HG02763 (cell line): ENCODE measurements around the gene C17orf107.

Source experiments
- ATAC-seq: cut with Tn5 transposase; IDR thresholded peaks from one replicate; pipeline ENCODE4 v1.9.1; 2021; ENCODE audit warnings: mild to moderate bottlenecking, moderate library complexity; ENCODE audit not compliant: unreplicated experiment

The C17orf107 gene

DNA sequence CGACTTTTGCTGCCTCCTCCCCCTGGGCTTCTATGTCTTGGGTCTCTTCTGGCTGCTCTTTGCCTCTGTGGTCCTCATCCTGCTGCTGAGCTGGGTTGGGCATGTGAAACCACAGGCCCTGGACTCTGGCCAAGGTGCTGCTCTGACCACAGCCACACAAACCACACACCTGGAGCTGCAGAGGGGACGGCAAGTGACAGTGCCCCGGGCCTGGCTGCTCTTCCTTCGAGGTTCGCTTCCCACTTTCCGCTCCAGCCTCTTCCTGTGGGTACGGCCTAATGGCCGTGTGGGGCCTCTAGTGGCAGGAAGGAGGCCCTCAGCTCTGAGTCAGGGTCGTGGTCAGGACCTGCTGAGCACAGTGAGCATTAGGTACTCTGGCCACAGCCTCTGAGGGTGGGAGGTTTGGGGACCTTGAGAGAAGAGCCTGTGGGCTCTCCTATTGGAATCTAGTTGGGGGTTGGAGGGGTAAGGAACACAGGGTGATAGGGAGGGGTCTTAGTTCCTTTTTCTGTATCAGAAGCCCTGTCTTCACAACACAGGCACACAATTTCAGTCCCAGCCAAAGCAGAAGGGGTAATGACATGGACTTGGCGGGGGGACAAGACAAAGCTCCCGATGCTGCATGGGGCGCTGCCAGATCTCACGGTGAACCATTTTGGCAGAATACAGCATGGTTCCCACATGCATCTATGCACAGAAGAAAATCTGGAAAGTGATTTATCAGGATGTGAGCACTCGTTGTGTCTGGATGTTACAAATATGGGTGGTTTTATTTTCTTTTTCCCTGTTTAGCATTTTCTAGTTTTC, 35.0 kb downstream of the C17orf107 start:
- ATAC-seq: no peak

DNA sequence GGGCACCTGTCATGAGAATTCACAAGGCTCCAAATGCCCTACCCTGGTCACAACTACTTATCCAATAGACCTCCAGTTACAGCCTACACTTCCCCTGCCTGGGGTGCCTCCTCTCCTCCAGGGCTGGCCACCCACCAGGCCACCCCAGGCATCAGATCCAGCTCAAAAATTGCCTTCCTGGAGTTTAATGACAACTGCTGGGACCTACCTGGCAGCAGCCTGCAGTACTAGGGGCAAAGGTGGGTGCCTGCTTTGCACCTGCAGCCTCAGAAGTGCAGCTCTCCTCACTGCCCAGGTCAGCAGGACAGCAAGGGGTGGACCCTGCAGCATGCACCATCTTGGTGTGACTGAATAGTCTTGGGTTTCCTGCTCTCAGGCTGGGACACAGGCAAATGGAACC, 36.3 kb downstream of the C17orf107 start:
- no peak for ATAC-seq

- no peak for ATAC-seq
These were observed 37.1 kb downstream of the C17orf107 start for GRCh38 chr17:4936436-4936835.

DNA sequence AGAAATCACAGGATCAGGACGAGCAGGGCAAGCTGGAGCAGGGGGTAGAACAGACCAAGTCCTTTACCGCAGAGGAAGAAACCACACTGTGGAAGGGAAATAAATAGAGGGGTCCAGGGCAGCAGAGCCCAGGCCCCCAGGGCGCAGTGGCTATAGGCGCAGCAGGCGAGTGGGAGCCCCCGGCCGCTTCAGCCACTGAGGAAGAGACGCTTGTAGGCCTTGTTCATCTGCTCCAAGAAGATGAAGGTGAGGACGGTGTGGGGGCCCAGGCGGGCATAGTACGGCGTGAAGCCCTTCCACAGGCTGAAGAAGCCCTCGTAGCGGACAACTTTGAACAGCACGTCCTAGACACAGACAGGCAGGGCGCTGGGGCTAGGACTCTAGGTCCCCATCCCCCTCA, 38.2 kb downstream of the C17orf107 start:
- ATAC-seq: no peak

DNA sequence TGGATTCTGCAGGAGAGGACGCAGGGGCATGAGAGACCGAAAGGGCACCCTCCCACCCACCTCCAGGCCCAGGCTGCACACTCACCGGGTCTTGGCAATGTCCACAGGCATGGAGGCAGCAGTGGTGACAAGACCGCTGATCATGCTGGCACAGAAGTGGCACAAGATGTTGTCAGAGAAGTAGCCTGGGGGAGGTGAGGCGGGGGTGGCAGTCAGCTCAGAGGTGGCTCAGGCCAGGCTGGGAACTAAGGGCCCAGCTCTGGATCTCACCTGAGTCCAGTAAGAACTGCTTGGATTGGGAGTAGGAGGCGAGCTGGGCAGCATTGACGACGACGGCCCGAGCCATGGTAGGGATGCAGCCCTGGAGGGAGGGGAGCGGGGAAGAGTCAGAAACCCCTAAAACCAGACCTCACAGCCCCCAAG, 38.7 kb downstream of the C17orf107 start:
- no peak for ATAC-seq

GRCh38 chr17:4938688-4939545, 39.6 kb downstream of the C17orf107 start:
- ATAC-seq: no peak

- ATAC-seq: peak; percentile 3
These were observed 40.1 kb downstream of the C17orf107 start for GRCh38 chr17:4939546-4939795.

- peak; percentile 85 for ATAC-seq
These were observed 40.6 kb downstream of the C17orf107 start, which contains the start of the genes RNF167 and SLC25A11 for GRCh38 chr17:4939796-4940554. Gene RNF167, plus strand, starts transcription at chr17:4940268. Its CDS starts 642 bp downstream, at chr17:4940910. Gene SLC25A11, minus strand, starts transcription at chr17:4940046. Its CDS starts 136 bp downstream, at chr17:4939910.

DNA sequence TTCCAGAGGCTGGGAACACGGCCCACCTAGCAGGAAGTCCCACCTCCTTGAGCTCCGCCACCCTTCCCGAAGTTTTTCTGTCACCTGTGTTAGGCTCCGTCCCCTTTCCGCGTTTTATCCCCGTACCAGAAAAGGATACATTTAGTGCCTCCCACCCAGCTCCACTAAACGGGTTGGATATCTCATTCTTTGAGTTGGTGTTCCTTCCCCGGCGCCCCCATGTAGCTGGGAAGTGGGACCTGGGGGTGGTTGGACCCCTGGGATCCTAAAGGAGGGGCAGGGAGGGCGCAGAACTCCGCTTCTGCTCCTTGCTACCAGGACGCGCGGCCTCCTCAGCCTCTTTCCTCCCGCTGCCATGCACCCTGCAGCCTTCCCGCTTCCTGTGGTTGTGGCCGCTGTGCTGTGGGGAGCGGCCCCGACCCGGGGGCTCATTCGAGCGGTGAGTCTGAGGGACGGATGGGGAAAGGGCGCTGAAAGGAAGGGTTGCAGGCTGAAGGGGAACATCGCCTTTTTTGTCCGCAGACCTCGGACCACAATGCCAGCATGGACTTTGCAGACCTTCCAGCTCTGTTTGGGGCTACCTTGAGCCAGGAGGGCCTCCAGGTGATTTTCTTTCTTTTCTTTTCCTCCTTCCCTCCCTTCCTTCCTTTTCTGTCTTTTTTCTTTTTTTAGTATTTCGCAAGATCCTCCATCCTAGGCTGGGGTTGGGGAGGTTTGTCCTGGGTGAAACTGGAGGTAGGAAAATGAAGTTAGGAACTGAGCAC, 41.4 kb downstream of the C17orf107 start:
- ATAC-seq: no peak

DNA sequence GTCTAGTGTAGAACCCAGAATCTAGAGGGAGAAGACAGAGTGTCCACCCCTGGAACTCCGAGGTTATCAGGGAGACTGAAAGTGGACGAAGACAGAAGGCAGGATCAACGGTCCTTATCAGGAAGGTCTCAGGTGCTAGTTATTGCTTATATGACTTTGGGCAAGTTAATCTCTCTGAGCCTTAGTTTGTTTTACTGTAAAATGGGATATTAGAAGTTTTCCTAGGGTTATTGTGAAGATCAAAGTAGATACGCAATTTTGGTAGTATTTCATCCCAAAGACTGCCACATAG, 41.9 kb downstream of the C17orf107 start:
- no peak for ATAC-seq

GRCh38 chr17:4942760-4943508, 43.6 kb downstream of the C17orf107 start:
- no peak for ATAC-seq

DNA sequence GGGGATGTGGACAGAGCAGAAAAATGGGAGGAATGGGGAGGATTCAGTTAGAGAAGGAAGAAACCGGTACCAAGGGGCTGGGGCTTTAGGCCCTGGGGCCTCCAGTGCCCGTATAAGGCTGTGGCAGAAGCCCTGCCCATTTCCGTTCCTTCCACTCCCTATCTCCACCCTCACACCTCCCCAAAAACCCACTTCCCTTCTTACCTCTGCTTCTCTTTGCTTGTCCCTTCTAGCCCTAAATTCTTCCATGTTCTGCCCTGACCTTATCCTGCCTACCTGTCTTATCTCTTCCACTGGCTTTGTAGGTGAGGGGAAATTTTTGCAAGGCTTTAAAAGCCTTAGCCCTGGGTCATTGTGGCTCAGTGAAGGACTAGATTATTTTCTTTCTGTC, 44.8 kb downstream of the C17orf107 start:
- ATAC-seq: no peak

DNA sequence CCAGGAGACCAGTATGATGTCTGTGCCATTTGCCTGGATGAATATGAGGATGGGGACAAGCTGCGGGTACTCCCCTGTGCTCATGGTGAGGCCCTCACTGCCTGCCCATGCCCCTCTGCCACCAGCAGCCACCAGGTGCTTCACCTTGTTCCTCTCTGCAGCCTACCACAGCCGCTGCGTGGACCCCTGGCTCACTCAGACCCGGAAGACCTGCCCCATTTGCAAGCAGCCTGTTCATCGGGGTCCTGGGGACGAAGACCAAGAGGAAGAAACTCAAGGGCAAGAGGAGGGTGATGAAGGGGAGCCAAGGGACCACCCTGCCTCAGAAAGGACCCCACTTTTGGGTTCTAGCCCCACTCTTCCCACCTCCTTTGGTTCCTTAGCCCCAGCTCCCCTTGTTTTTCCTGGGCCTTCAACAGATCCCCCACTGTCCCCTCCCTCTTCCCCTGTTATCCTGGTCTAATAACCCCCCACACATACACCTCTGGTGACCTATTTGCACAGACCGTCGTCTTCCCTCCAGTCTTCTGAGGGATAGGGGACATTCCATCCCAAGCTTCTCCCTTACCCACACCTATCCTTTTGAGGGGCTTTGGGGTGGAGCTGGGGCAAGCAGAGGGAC, 45.3 kb downstream of the C17orf107 start:
- no peak for ATAC-seq

- ATAC-seq: no peak
These were observed 46.0 kb downstream of the C17orf107 start for GRCh38 chr17:4945176-4945943.

DNA sequence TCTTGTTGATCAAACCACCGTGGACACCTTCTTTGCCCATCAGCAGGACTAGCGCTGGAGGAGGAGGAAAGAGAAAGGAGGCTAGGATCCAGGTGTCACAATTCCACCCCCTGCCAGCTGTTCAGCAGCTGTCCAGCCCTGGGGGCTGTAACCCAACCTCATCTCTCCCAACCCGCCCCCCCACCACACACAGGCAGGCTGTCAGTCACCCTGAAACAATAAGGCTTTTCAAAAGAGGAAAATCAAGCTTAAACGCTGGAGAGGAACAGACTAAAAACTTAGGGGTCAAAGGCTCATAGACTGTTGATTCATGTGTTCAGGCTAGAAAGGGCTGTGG, 46.6 kb downstream of the C17orf107 start:
- no peak for ATAC-seq

DNA sequence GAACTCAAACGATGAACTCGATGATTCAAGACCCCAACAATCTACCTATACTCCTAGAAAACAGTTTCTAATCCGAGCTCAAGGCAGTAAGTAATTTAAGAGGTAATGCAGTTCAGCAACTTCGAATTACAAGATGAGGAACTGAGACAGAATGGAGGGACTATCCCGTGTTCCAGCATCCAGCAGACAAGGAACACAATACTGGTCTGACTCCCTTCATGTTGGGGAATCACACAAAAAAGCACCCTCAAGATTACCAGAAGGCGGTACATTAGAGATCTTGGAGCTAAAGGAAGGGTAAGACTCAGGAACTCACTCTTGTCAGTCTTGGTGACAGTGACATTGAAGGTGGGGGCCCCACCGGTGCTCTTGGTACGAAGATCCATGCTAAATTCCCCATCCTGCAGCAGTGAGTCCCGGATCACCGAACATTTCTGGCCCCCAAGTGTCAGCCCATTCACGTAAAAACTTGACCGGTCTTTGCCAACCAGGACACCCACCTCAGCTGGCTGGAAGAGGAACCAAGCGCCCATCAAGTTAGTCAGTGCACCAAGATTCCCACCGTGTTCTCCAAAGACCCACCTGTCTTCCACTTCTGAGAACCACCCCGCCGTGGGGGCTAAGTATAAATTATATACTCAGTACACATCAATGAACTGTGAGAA, 47.1 kb downstream of the C17orf107 start:
- ATAC-seq: no peak

GRCh38 chr17:4947010-4947410, 47.7 kb downstream of the C17orf107 start:
- ATAC-seq: no peak

- peak; percentile 13 for ATAC-seq
These were observed 48.3 kb downstream of the C17orf107 start for GRCh38 chr17:4947411-4948165.
